ENCODE results near the gene PPP3R1.

DNA sequence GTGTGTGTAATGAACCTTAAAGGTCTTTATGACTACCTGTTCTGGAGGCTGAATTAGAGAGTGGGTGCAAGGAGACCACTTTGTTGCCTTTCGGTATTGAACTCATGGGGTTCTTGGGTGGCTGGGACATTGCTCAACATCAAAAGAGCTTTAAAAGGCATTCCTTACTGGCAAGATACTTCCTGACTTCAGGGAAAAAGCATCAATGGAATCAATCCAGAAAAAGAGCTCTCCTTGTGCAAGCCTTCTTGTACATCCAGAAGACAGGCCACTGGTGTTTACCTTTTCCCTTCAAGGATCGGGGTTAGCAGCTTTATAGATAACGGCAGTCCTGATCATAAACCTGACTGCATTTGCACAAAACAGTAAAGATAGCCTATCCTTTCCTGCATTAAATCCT is 85.1 kb downstream of the PPP3R1 start:
- TF ChIP-seq, protein P1, sequence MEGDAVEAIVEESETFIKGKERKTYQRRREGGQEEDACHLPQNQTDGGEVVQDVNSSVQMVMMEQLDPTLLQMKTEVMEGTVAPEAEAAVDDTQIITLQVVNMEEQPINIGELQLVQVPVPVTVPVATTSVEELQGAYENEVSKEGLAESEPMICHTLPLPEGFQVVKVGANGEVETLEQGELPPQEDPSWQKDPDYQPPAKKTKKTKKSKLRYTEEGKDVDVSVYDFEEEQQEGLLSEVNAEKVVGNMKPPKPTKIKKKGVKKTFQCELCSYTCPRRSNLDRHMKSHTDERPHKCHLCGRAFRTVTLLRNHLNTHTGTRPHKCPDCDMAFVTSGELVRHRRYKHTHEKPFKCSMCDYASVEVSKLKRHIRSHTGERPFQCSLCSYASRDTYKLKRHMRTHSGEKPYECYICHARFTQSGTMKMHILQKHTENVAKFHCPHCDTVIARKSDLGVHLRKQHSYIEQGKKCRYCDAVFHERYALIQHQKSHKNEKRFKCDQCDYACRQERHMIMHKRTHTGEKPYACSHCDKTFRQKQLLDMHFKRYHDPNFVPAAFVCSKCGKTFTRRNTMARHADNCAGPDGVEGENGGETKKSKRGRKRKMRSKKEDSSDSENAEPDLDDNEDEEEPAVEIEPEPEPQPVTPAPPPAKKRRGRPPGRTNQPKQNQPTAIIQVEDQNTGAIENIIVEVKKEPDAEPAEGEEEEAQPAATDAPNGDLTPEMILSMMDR (tag by site-specific recombination; IDR thresholded peaks at IDR 0.05): no peak
- TF ChIP-seq ZNF473 (tag by site-specific recombination; IDR thresholded peaks at IDR 0.05) (no peak), ZNF311 (tag by site-specific recombination; IDR thresholded peaks at IDR 0.05; ENCODE audit: borderline replicate concordance) (no peak), TCF7L2 (IDR thresholded peaks at IDR 0.05; ENCODE audit: borderline replicate concordance, low read depth, low read length) (no peak)
- TF ChIP-seq, protein P2, sequence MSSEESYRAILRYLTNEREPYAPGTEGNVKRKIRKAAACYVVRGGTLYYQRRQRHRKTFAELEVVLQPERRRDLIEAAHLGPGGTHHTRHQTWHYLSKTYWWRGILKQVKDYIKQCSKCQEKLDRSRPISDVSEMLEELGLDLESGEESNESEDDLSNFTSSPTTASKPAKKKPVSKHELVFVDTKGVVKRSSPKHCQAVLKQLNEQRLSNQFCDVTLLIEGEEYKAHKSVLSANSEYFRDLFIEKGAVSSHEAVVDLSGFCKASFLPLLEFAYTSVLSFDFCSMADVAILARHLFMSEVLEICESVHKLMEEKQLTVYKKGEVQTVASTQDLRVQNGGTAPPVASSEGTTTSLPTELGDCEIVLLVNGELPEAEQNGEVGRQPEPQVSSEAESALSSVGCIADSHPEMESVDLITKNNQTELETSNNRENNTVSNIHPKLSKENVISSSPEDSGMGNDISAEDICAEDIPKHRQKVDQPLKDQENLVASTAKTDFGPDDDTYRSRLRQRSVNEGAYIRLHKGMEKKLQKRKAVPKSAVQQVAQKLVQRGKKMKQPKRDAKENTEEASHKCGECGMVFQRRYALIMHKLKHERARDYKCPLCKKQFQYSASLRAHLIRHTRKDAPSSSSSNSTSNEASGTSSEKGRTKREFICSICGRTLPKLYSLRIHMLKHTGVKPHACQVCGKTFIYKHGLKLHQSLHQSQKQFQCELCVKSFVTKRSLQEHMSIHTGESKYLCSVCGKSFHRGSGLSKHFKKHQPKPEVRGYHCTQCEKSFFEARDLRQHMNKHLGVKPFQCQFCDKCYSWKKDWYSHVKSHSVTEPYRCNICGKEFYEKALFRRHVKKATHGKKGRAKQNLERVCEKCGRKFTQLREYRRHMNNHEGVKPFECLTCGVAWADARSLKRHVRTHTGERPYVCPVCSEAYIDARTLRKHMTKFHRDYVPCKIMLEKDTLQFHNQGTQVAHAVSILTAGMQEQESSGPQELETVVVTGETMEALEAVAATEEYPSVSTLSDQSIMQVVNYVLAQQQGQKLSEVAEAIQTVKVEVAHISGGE (tag by site-specific recombination; conservative IDR thresholded peaks at IDR 0.05; ENCODE audit: low read depth): no peak
- TF ChIP-seq, protein P3, sequence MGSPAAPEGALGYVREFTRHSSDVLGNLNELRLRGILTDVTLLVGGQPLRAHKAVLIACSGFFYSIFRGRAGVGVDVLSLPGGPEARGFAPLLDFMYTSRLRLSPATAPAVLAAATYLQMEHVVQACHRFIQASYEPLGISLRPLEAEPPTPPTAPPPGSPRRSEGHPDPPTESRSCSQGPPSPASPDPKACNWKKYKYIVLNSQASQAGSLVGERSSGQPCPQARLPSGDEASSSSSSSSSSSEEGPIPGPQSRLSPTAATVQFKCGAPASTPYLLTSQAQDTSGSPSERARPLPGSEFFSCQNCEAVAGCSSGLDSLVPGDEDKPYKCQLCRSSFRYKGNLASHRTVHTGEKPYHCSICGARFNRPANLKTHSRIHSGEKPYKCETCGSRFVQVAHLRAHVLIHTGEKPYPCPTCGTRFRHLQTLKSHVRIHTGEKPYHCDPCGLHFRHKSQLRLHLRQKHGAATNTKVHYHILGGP (tag by site-specific recombination; IDR thresholded peaks at IDR 0.05): no peak
